Cardiac muscle cell (in vitro differentiated cells and primary cell): ENCODE measurements around the gene ESYT3. TPM values are rescaled to one million over a fixed set of nuclear protein-coding genes. Genes with fewer than 3 reads are reported as not detected.
A peak's percentile ranks its signal among the peaks of the same experiment; 100 is the strongest.

Source experiments
- DNase-seq, 2 donors: peaks; one replicate each; pipeline versions ENCODE4 v3.0.0 to v3.0.0-alpha.2; 2010 to 2017; ENCODE audit warnings: low read depth in 1 of 2, low spot score in 1 of 2
- H3K27ac ChIP-seq: fragments of 200-600 bp; sonication (generic); 2 replicates; pipeline ENCODE4 v1.5.1; 2016
- H3K27me3 ChIP-seq: fragments of 200-600 bp; sonication (generic); 2 replicates; pipeline ENCODE4 v1.6.0; 2016; ENCODE audit warnings: control low read depth
- H3K36me3 ChIP-seq: fragments of 200-600 bp; sonication (generic); 2 replicates; pipeline ENCODE4 v1.5.1; 2016; ENCODE audit warnings: control low read depth
- H3K4me1 ChIP-seq: fragments of 200-600 bp; sonication (generic); 2 replicates; pipeline ENCODE4 v1.8.1; 2017; ENCODE audit warnings: low read depth, mild to moderate bottlenecking, mixed run types
- H3K4me3 ChIP-seq: fragments of 200-600 bp; sonication (generic); 2 replicates; pipeline ENCODE4 v1.5.1; 2016; ENCODE audit warnings: mild to moderate bottlenecking
- H3K9me3 ChIP-seq: fragments of 200-600 bp; sonication (generic); 2 replicates; pipeline ENCODE4 v1.5.1; 2017; ENCODE audit warnings: low read depth, mild to moderate bottlenecking, control low read depth
- polyA plus RNA-seq: library from polyadenylated mRNA; unstranded; fragments of >200 nt; fragmentation: Nextera tagmentation; extraction: Ambion mirVana; gene quantifications from 2 replicates; pipeline ENCODE4 v1.2.1, GENCODE V29; 2016
- total RNA-seq: library from RNA; depleted of rRNA; stranded (reverse); fragments of >200 nt; gene quantifications from 2 replicates; pipeline ENCODE4 v1.2.3, GENCODE V29; 2016
- TF ChIP-seq, protein P1 (sequence below): IDR thresholded peaks from 2 replicates; pipeline ENCODE4 v1.5.1; 2012; ENCODE audit warnings: low read depth, mild to moderate bottlenecking, low read length

ESYT3 gene
- total and polyA plus RNA-seq, 2 experiments from 2014 or later: 1.8 to 6.3 TPM

- Histone ChIP-seq H3K27me3 (no peaks in the 10 kb centered on the region), H3K36me3 (no peaks in the 10 kb centered on the region), H3K27ac (no peak overlapping the region), H3K4me3 (no peak overlapping the region), H3K4me1 (no peaks in the 10 kb centered on the region), H3K9me3 (no peaks in the 10 kb centered on the region)
- DNase-seq: no peak
- TF ChIP-seq, protein P1, sequence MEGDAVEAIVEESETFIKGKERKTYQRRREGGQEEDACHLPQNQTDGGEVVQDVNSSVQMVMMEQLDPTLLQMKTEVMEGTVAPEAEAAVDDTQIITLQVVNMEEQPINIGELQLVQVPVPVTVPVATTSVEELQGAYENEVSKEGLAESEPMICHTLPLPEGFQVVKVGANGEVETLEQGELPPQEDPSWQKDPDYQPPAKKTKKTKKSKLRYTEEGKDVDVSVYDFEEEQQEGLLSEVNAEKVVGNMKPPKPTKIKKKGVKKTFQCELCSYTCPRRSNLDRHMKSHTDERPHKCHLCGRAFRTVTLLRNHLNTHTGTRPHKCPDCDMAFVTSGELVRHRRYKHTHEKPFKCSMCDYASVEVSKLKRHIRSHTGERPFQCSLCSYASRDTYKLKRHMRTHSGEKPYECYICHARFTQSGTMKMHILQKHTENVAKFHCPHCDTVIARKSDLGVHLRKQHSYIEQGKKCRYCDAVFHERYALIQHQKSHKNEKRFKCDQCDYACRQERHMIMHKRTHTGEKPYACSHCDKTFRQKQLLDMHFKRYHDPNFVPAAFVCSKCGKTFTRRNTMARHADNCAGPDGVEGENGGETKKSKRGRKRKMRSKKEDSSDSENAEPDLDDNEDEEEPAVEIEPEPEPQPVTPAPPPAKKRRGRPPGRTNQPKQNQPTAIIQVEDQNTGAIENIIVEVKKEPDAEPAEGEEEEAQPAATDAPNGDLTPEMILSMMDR: no peak
These were observed 26.3 kb downstream of the ESYT3 start for GRCh38 chr3:138460536-138461205.

DNA sequence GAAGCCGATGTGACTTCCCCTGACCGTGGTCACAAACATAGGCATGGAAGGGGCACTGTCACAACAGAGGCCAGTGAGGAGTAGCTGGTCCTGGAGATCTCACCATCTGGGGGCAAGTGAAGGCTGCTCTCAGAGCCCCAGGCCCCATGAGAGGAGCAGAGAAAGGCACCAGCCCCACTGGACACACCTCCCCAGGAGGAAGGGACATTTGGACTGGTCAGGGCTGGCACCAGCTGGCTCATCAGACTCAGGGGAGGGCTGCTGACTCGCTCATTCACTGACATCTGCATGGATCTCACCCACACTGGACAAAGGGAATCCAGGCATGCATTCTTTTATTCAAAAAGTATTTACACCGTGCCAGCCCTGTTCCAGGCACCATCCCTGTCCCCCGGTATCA is 26.8 kb downstream of the ESYT3 start:
- H3K9me3 ChIP-seq: no peaks in the 10 kb centered on the region
- no peaks in the 10 kb centered on the region for H3K36me3 ChIP-seq
- H3K4me1 ChIP-seq: no peaks in the 10 kb centered on the region
- no peaks in the 10 kb centered on the region for H3K27me3 ChIP-seq
- no peak for DNase-seq
- H3K27ac ChIP-seq: no peak overlapping the region
- H3K4me3 ChIP-seq: no peak overlapping the region
- TF ChIP-seq, protein P1: no peak

DNA sequence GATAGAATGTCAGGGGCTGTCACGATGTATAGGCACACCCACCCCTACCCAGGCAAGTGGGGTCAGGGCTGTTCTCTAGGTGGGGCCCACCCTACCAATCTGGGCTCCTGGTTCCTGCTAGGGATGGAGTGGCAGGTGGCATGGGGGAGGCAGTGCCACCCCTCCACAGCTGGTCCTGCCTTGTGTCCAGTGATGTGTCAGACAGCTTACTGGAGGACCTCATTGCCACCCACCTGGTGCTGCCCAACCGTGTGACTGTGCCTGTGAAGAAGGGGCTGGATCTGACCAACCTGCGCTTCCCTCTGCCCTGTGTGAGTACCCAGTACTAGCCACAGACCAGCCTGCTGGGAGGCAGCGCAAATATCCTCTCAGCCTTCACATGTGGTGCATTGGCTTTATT is 27.5 kb downstream of the ESYT3 start:
- H3K9me3 ChIP-seq: no peaks in the 10 kb centered on the region
- H3K4me3 ChIP-seq: no peak overlapping the region
- H3K27me3 ChIP-seq: no peaks in the 10 kb centered on the region
- no peak overlapping the region for H3K27ac ChIP-seq
- no peaks in the 10 kb centered on the region for H3K4me1 ChIP-seq
- no peak for DNase-seq
- no peaks in the 10 kb centered on the region for H3K36me3 ChIP-seq
- TF ChIP-seq, protein P1: no peak

DNA sequence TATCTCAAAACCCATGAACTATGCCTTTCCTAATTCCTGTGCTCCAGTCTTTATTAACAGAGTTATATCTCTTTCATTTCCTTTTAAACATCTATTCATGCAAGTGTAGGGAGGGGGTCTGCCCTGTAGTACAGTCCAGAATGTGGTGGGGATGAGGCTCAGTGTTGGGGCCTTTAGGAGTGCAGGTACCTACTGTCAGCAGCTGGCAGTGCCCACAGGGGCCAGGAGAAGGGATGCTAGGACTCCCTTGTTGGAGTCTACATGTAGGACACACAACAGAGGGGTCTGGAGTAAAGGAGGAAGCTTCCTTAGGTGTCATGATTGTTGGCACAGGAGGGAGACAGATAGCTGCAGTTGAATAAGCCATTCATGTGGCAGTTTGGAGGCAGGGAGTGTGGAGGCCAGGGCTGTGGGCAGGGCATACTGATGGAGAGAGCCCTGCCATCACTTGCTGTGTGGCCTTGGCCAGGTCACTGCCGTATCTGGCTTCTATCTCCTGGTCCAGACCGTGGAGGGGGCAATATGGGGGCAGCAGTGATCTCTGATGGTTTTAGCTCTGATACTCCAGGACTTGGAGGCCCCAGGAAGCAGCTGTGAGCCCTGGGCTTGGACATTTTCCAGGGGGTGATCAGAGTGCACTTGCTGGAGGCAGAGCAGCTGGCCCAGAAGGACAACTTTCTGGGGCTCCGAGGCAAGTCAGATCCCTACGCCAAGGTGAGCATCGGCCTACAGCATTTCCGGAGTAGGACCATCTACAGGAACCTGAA is 29.5 kb downstream of the ESYT3 start:
- Histone ChIP-seq H3K4me1 (no peaks in the 10 kb centered on the region), H3K27me3 (no peaks in the 10 kb centered on the region), H3K9me3 (no peaks in the 10 kb centered on the region), H3K27ac (no peak overlapping the region), H3K36me3 (no peaks in the 10 kb centered on the region), H3K4me3 (no peak overlapping the region)
- TF ChIP-seq, protein P1: no peak
- peak in 1 of 2 donors; percentile 30 for DNase-seq

GRCh38 chr3:138464491-138464860 is 30.1 kb downstream of the ESYT3 start:
- H3K27me3 ChIP-seq: no peaks in the 10 kb centered on the region
- DNase-seq: no peak
- no peaks in the 10 kb centered on the region for H3K4me1 ChIP-seq
- H3K27ac ChIP-seq: no peak overlapping the region
- H3K36me3 ChIP-seq: no peaks in the 10 kb centered on the region
- H3K9me3 ChIP-seq: no peaks in the 10 kb centered on the region
- no peak overlapping the region for H3K4me3 ChIP-seq
- TF ChIP-seq, protein P1: no peak
